Body of pancreas (tissue), 4 donors: ENCODE results near the gene VWA5B1. TPM values are rescaled to one million over a fixed set of nuclear protein-coding genes. Genes with fewer than 3 reads are reported as not detected.

Experiments used
- ATAC-seq: fragments of 150-250 bp; one replicate; pipeline ENCODE4 v1.9.1; 2016
- DNase-seq, 4 donors: peaks; one replicate each; pipeline ENCODE4 v3.0.0-alpha.2; 2019
- H3K27ac ChIP-seq, 4 donors: fragments of 200-600 bp; sonication (generic); 1 replicate in 3 of 4; 2 replicates in 1 of 4; pipeline versions ENCODE4 v1.5.1 to v1.6.1; 2016 to 2019; ENCODE audit warnings: mild to moderate bottlenecking in 1 of 4, mixed read lengths in 1 of 4, moderate library complexity in 1 of 4
- H3K27me3 ChIP-seq, 2 donors: fragments of 200-600 bp; sonication (generic); one replicate each; pipeline ENCODE4 v1.6.0; 2016; ENCODE audit warnings: mild to moderate bottlenecking in 1 of 2
- H3K36me3 ChIP-seq, 2 donors: fragments of 200-600 bp; sonication (generic); replicated peaks in 1 of 2; 2 replicates each; pipeline ENCODE4 v1.5.1; 2016; ENCODE audit warnings: low read depth in 2 of 2; ENCODE audit not compliant: insufficient read depth in 1 of 2
- H3K4me1 ChIP-seq: fragments of 200-600 bp; sonication (generic); one replicate; pipeline ENCODE4 v1.6.0; 2016
- H3K4me3 ChIP-seq, 2 donors: fragments of 200-600 bp; sonication (generic); 1 replicate in 1 of 2; 2 replicates in 1 of 2; pipeline ENCODE4 v1.5.1; 2016 to 2019
- H3K9me3 ChIP-seq, 3 donors: fragments of 200-600 bp; sonication (generic); 1 replicate in 2 of 3; 2 replicates in 1 of 3; pipeline ENCODE4 v1.5.1; 2016
- POLR2A ChIP-seq, 3 donors: fragments of 450-650 bp; IDR thresholded peaks; one replicate each; pipeline ENCODE4 v1.6.1; 2016; ENCODE audit warnings: antibody characterized with exemption in 3 of 3, mild to moderate bottlenecking in 2 of 3
- WGBS, 2 donors: methylation state at CpG; one replicate each; pipeline ENCODE4 v1.1.5; 2017; 5-methylcytosine and 5-hydroxymethylcytosine counted together
- intact Hi-C: fragments of 100-400 bp; cut with DNase I; formaldehyde crosslinking; loops from one replicate; pipeline ENCODE4 v1.15.1; 2023
- total RNA-seq, 2 donors: library from RNA; depleted of rRNA; stranded (reverse); fragments of >200 nt; gene quantifications; one replicate each; pipeline ENCODE4 v1.1.0, GENCODE V29; 2016
- TF ChIP-seq, protein P1 (sequence below), 7 experiments: fragments of 450-650 bp in 4 of 7; fragments of 200-600 bp in 3 of 7; sonication (generic) in 3 of 7; IDR thresholded peaks; one replicate each; pipeline ENCODE4 v1.5.1; 2016 to 2019; ENCODE audit warnings: antibody characterized with exemption in 7 of 7

VWA5B1 gene
- total RNA-seq, 2 donors from 2014 or later: not detected

- no peak for DNase-seq
- no peaks in the 10 kb centered on the region for H3K9me3 ChIP-seq
- H3K36me3 ChIP-seq: no peaks in the 10 kb centered on the region
- peaks cover 0 to 21% of the 10 kb centered on the region in 2 donors for H3K27me3 ChIP-seq
- no peak overlapping the region for H3K4me3 ChIP-seq
- H3K4me1 ChIP-seq: peaks cover 16% of the 10 kb centered on the region
- no peak for ATAC-seq
- no peak overlapping the region for H3K27ac ChIP-seq
- intact Hi-C loops: loop anchor here (10.0 kb wide), 1 partner anchor 124 kb away; no protein-coding TSS in a partner anchor
- WGBS, 2 donors: 58 to 64% methylated on average over 8 of the region's 8 CpGs
- TF ChIP-seq, protein P1, sequence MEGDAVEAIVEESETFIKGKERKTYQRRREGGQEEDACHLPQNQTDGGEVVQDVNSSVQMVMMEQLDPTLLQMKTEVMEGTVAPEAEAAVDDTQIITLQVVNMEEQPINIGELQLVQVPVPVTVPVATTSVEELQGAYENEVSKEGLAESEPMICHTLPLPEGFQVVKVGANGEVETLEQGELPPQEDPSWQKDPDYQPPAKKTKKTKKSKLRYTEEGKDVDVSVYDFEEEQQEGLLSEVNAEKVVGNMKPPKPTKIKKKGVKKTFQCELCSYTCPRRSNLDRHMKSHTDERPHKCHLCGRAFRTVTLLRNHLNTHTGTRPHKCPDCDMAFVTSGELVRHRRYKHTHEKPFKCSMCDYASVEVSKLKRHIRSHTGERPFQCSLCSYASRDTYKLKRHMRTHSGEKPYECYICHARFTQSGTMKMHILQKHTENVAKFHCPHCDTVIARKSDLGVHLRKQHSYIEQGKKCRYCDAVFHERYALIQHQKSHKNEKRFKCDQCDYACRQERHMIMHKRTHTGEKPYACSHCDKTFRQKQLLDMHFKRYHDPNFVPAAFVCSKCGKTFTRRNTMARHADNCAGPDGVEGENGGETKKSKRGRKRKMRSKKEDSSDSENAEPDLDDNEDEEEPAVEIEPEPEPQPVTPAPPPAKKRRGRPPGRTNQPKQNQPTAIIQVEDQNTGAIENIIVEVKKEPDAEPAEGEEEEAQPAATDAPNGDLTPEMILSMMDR (IDR thresholded peaks at IDR 0.05): no peak
- TF ChIP-seq POLR2A (IDR thresholded peaks at IDR 0.05): no peak
Measured at GRCh38 chr1:20370698-20371097, 80.0 kb downstream of the VWA5B1 start.

- 21 to 31% methylated on average over 6 of the region's 6 CpGs for WGBS, 2 donors
- Histone ChIP-seq H3K36me3 (no peaks in the 10 kb centered on the region), H3K4me3 (no peak overlapping the region), H3K27me3 (peaks cover 0 to 14% of the 10 kb centered on the region in 2 donors), H3K27ac (no peak overlapping the region), H3K4me1 (peaks cover 9% of the 10 kb centered on the region), H3K9me3 (no peaks in the 10 kb centered on the region)
- DNase-seq: no peak
- intact Hi-C loops: loop anchor here (10.0 kb wide), 1 partner anchor 123 kb away; no protein-coding TSS in a partner anchor
- TF ChIP-seq, protein P1 (IDR thresholded peaks at IDR 0.05): no peak
- TF ChIP-seq POLR2A (IDR thresholded peaks at IDR 0.05): no peak
- no peak for ATAC-seq
Measured at GRCh38 chr1:20371411-20371810, 80.7 kb downstream of the VWA5B1 start.

GRCh38 chr1:20371883-20372282 is 81.2 kb downstream of the VWA5B1 start:
- no peak overlapping the region for H3K4me3 ChIP-seq
- DNase-seq: no peak
- intact Hi-C loops: loop anchor here (10.0 kb wide), 1 partner anchor 123 kb away; no protein-coding TSS in a partner anchor
- peaks cover 4% of the 10 kb centered on the region for H3K4me1 ChIP-seq
- H3K9me3 ChIP-seq: no peaks in the 10 kb centered on the region
- peaks cover 0 to 10% of the 10 kb centered on the region in 2 donors for H3K27me3 ChIP-seq
- TF ChIP-seq POLR2A (IDR thresholded peaks at IDR 0.05): no peak
- TF ChIP-seq, protein P1 (IDR thresholded peaks at IDR 0.05): no peak
- H3K27ac ChIP-seq: no peak overlapping the region
- 25 to 36% methylated on average over 2 of the region's 2 CpGs for WGBS, 2 donors
- ATAC-seq: no peak
- H3K36me3 ChIP-seq: no peaks in the 10 kb centered on the region

- 66 to 70% methylated on average over 4 of the region's 4 CpGs for WGBS, 2 donors
- H3K27ac ChIP-seq: no peak overlapping the region
- ATAC-seq: no peak
- H3K27me3 ChIP-seq: peaks cover 0 to 2% of the 10 kb centered on the region in 2 donors
- no peaks in the 10 kb centered on the region for H3K9me3 ChIP-seq
- intact Hi-C loops: loop anchor here (10.0 kb wide), 1 partner anchor 122 kb away; no protein-coding TSS in a partner anchor
- TF ChIP-seq, protein P1 (IDR thresholded peaks at IDR 0.05): no peak
- TF ChIP-seq POLR2A (IDR thresholded peaks at IDR 0.05): no peak
- no peak for DNase-seq
- no peaks in the 10 kb centered on the region for H3K4me1 ChIP-seq
- no peak overlapping the region for H3K4me3 ChIP-seq
- no peaks in the 10 kb centered on the region for H3K36me3 ChIP-seq
Measured at GRCh38 chr1:20372676-20373075, 82.0 kb downstream of the VWA5B1 start.

GRCh38 chr1:20373286-20373685 is 82.6 kb downstream of the VWA5B1 start:
- Histone ChIP-seq H3K27me3 (no peaks in the 10 kb centered on the region), H3K4me1 (no peaks in the 10 kb centered on the region), H3K4me3 (no peak overlapping the region), H3K36me3 (no peaks in the 10 kb centered on the region), H3K27ac (no peak overlapping the region), H3K9me3 (no peaks in the 10 kb centered on the region)
- ATAC-seq (no peak), DNase-seq (no peak)
- WGBS, 2 donors: 38 to 39% methylated on average over 8 of the region's 8 CpGs
- intact Hi-C loops: loop anchor here (10.0 kb wide), 1 partner anchor 122 kb away; no protein-coding TSS in a partner anchor
- TF ChIP-seq, protein P1 (IDR thresholded peaks at IDR 0.05): no peak
- no peak for TF ChIP-seq POLR2A (IDR thresholded peaks at IDR 0.05)
